Measurements from ENCODE around the gene ITGB6.

DNA sequence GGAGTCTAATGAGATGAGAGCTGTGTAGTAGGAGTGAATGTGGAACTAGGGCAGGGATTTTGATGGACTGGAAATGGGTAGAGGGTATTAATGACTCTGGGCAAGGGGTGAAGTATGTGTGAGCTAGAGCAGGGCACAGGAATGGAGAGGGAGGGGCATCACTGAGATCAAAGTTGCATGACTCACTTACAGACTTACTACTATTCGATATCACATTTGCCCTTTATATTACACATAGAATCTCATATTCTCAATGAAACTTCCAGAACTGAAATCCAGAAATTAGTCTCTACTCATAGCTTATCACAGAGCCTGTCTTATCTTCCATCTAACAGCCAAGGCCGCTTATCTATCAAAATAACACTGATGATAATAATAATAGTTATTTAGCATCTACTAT, 20.0 kb upstream of the ITGB6 start:
- TF ChIP-seq, protein P1, sequence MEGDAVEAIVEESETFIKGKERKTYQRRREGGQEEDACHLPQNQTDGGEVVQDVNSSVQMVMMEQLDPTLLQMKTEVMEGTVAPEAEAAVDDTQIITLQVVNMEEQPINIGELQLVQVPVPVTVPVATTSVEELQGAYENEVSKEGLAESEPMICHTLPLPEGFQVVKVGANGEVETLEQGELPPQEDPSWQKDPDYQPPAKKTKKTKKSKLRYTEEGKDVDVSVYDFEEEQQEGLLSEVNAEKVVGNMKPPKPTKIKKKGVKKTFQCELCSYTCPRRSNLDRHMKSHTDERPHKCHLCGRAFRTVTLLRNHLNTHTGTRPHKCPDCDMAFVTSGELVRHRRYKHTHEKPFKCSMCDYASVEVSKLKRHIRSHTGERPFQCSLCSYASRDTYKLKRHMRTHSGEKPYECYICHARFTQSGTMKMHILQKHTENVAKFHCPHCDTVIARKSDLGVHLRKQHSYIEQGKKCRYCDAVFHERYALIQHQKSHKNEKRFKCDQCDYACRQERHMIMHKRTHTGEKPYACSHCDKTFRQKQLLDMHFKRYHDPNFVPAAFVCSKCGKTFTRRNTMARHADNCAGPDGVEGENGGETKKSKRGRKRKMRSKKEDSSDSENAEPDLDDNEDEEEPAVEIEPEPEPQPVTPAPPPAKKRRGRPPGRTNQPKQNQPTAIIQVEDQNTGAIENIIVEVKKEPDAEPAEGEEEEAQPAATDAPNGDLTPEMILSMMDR (IDR thresholded peaks at IDR 0.05; ENCODE audit: insufficient read depth, low read length): no peak
- no peak for TF ChIP-seq POLR2AphosphoS5 (IDR thresholded peaks at IDR 0.05; ENCODE audit: low read depth)
- TF ChIP-seq, protein P2, sequence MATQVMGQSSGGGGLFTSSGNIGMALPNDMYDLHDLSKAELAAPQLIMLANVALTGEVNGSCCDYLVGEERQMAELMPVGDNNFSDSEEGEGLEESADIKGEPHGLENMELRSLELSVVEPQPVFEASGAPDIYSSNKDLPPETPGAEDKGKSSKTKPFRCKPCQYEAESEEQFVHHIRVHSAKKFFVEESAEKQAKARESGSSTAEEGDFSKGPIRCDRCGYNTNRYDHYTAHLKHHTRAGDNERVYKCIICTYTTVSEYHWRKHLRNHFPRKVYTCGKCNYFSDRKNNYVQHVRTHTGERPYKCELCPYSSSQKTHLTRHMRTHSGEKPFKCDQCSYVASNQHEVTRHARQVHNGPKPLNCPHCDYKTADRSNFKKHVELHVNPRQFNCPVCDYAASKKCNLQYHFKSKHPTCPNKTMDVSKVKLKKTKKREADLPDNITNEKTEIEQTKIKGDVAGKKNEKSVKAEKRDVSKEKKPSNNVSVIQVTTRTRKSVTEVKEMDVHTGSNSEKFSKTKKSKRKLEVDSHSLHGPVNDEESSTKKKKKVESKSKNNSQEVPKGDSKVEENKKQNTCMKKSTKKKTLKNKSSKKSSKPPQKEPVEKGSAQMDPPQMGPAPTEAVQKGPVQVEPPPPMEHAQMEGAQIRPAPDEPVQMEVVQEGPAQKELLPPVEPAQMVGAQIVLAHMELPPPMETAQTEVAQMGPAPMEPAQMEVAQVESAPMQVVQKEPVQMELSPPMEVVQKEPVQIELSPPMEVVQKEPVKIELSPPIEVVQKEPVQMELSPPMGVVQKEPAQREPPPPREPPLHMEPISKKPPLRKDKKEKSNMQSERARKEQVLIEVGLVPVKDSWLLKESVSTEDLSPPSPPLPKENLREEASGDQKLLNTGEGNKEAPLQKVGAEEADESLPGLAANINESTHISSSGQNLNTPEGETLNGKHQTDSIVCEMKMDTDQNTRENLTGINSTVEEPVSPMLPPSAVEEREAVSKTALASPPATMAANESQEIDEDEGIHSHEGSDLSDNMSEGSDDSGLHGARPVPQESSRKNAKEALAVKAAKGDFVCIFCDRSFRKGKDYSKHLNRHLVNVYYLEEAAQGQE (IDR thresholded peaks at IDR 0.05; ENCODE audit: insufficient replicate concordance, low read depth): no peak
- TF ChIP-seq GABPA (IDR thresholded peaks at IDR 0.05; ENCODE audit: low read depth): no peak
- TF ChIP-seq SPI1 (IDR thresholded peaks at IDR 0.05; ENCODE audit: borderline replicate concordance, low read depth): no peak
